GM12875 (cell line): Measurements from ENCODE around the gene B3GAT3.

Experiments
- H3K4me3 ChIP-seq: one replicate; pipeline ENCODE4 v1.5.1; 2011; ENCODE audit warnings: low read depth, low read length, control low read depth
- CTCF ChIP-seq: IDR thresholded peaks from 2 replicates; pipeline ENCODE4 v1.5.1; 2011; ENCODE audit warnings: low read depth, mild to moderate bottlenecking, control low read depth, inconsistent platforms, low read length, moderate library complexity, borderline replicate concordance; ENCODE audit not compliant: insufficient read depth

The B3GAT3 gene

GRCh38 chr11:62602141-62603071 lies 19.4 kb downstream of the B3GAT3 start:
- peak overlapping the region; percentile 22 for H3K4me3 ChIP-seq
- TF ChIP-seq CTCF = no peak

GRCh38 chr11:62601372-62602140 lies 20.2 kb downstream of the B3GAT3 start, which contains the start of gene MTA2:
MTA2 (minus strand) TSS chr11:62601865; CDS start chr11:62601450, 415 bp downstream.
- TF ChIP-seq CTCF = no peak
- peak within 1 kb of the TSS; percentile 99 for H3K4me3 ChIP-seq

- peak overlapping the region; percentile 99 for H3K4me3 ChIP-seq
- no peak for TF ChIP-seq CTCF
These were observed 20.7 kb downstream of the B3GAT3 start for GRCh38 chr11:62601122-62601371.

- no peak for TF ChIP-seq CTCF
- peak overlapping the region; percentile 99 for H3K4me3 ChIP-seq
These were observed 21.2 kb downstream of the B3GAT3 start for GRCh38 chr11:62600367-62601121.

GRCh38 chr11:62599901-62600300 lies 21.9 kb downstream of the B3GAT3 start:
- H3K4me3 ChIP-seq = peak overlapping the region; percentile 99
- TF ChIP-seq CTCF = no peak

GRCh38 chr11:62599069-62599696 lies 22.6 kb downstream of the B3GAT3 start:
- TF ChIP-seq CTCF = no peak
- H3K4me3 ChIP-seq = peak overlapping the region; percentile 33
